ENCODE results near the gene AP2S1.
"Not testable (repeated sequence)": the region's sequence is repeated elsewhere in the genome, so short reads cannot be mapped to it uniquely, and the experiment has no call there.

DNA sequence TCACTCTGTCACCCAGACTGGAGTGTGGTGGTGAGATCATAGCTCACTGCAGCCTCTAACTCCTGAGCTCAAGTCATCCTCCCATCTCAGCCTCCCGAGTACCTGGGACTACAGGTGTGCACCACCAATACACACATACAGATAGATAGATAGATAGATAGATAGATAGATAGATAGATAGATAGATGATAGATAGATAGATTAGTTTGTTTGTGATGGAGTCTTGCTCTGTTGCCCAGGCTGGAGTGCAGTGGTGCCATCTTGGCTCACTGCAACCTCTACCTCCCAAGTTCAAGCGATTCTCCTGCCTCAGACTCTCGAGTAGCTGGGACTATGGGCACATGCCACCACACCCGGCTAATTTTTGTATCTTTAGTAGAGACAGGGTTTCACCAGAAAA is 46.2 kb downstream of the AP2S1 start:
- TF ChIP-seq, protein P1, sequence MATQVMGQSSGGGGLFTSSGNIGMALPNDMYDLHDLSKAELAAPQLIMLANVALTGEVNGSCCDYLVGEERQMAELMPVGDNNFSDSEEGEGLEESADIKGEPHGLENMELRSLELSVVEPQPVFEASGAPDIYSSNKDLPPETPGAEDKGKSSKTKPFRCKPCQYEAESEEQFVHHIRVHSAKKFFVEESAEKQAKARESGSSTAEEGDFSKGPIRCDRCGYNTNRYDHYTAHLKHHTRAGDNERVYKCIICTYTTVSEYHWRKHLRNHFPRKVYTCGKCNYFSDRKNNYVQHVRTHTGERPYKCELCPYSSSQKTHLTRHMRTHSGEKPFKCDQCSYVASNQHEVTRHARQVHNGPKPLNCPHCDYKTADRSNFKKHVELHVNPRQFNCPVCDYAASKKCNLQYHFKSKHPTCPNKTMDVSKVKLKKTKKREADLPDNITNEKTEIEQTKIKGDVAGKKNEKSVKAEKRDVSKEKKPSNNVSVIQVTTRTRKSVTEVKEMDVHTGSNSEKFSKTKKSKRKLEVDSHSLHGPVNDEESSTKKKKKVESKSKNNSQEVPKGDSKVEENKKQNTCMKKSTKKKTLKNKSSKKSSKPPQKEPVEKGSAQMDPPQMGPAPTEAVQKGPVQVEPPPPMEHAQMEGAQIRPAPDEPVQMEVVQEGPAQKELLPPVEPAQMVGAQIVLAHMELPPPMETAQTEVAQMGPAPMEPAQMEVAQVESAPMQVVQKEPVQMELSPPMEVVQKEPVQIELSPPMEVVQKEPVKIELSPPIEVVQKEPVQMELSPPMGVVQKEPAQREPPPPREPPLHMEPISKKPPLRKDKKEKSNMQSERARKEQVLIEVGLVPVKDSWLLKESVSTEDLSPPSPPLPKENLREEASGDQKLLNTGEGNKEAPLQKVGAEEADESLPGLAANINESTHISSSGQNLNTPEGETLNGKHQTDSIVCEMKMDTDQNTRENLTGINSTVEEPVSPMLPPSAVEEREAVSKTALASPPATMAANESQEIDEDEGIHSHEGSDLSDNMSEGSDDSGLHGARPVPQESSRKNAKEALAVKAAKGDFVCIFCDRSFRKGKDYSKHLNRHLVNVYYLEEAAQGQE (IDR thresholded peaks at IDR 0.05; ENCODE audit: unreplicated experiment): not testable (repeated sequence)
- TF ChIP-seq CREB1 (CRISPR knock-in tag; IDR thresholded peaks at IDR 0.05; ENCODE audit: low read depth): not testable (repeated sequence)

All from GM23338 (cell line).